ENCODE results near the gene PCDHGC4.

PCDHGC4 gene

DNA sequence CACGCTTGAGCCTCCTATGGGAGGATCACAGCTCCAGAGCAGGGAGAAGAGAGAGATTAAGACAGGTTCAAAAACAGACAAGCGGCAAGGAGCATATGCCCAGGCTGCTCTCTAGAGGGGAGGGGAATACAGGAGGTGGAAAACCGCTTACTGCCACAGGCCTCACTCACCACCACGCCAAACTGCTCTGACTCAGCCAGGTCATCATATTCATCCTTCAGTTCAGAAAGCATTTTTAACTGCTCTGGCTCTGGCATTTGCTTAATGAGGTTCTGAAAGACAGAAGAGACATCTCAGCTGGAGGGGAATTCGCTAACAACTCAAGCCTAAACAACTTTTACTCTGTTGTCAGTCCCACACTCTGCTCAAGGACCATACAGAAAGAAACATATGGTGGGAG, 44.2 kb downstream of the PCDHGC4 start:
- no peak for DNase-seq (ENCODE audit: low read depth)

DNA sequence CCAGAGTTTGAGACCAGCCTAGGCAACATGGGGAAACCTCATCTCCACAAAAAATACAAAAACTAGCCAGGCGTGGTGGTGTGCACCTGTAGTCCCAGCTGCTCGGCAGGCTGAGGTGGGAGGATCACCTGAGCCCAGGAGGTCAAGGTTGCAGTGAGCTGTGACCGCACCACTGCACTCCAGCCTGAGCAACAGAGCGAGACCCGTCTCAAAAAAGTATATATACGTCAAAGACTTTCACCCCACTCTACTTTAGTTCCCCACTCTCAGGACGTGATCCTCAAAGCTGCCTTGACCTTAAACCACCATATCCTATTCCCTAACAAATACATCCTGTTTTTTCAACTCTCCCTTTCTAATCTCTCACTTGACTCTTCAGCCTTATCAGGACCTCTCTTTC, 45.0 kb downstream of the PCDHGC4 start:
- no peak for DNase-seq (ENCODE audit: low read depth)

DNA sequence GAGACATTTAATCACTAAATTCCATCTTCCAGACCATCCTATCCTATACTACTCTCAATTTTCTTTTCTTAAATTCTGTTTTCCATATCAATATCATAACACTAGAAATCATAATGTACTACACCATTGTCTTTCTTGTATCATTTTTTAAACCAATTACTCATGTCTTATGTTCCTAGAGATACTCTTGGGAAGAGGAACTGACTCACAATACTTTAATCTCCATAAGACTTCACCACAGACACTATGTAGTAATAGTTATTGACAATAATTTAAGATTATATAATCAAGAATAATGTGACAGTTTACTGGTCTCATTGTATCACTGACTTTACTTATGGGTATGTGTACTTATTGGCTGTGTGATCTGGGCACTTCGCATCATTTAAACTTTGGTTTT, 47.9 kb downstream of the PCDHGC4 start:
- DNase-seq (ENCODE audit: low read depth): no peak

DNA sequence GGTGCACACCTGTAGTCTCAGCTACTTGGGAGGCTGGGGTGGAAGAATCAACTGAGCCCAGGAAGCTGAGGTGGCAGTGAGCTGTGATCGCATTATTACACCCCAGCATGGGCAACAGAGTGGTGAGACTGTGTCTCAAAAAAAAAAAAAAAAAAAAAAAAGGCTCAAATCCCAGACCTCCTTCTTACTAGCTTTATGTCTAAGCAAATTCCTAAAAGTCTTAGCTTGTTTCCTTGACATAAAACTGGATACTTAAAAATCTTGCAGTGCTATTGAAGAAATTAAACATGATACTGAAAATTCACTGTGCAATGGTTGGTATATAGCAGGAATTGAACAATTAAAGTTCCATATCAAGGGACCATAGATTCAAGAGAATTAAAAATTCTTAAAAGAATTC, 49.1 kb downstream of the PCDHGC4 start:
- no peak for DNase-seq (ENCODE audit: low read depth)

DNA sequence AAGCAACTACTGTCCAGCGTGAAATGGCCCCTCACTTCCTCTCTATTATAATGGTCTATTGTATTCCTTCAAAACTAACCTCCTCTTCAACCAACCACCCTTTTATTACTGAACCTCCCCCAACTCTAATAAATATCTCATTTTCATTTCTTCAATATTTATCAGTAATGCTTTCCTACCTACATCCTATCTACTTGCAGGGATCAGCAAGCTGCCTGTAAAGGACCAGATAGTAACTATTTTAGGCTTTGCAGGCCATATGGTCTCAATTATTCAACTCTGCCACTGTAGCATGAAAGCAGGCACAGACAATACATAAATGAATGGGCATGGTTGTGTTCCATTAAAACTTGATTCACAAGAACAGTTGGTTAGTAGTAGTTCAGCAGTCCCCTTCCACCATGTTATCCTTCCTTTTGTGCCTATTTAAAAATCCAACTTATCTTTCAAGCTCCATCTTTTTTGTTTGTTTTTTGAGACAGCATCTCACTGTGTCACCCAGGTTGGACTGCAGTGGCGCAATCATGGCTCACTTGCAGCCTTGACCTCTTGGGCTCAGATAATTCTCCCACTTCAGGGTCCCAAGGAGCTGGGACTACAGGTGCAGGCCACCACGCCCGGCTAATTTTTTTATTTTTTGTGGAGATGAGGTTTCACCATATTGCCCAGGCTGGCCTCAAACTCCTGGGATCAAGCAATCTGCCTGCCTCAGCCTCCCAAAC, 49.8 kb downstream of the PCDHGC4 start:
- DNase-seq (ENCODE audit: low read depth): no peak

Measured in stimulated activated CD8-positive, alpha-beta memory T cell treated with anti-CD3 and anti-CD28 coated beads, Interleukin-15, amount 100 ng/mL, for 1 hour (primary cell).